Suprapubic skin (tissue), 3 donors: Measurements from ENCODE around the gene STX8.

Experiments used
- CTCF ChIP-seq, 2 donors: fragments of 200-600 bp in 1 of 2; fragments of 450-650 bp in 1 of 2; sonication (generic) in 1 of 2; IDR thresholded peaks; one replicate each; pipeline ENCODE4 v1.5.1; 2016 to 2019; ENCODE audit warnings: antibody characterized with exemption in 2 of 2, mild to moderate bottlenecking in 1 of 2, moderate library complexity in 1 of 2
- POLR2A ChIP-seq, 2 donors: fragments of 450-650 bp; IDR thresholded peaks; one replicate each; pipeline ENCODE4 v1.6.1; 2017; ENCODE audit warnings: antibody characterized with exemption in 2 of 2, mild to moderate bottlenecking in 2 of 2, moderate library complexity in 2 of 2

GRCh38 chr17:9279893-9280292 lies 295.7 kb downstream of the STX8 start:
- TF ChIP-seq CTCF (IDR thresholded peaks at IDR 0.05) (no peak), POLR2A (IDR thresholded peaks at IDR 0.05) (no peak)
